Activated CD8-positive, alpha-beta memory T cell treated with anti-CD3 and anti-CD28 coated beads, Interleukin-2, amount 50 U/mL, for 24 hours (primary cell): ENCODE results near the gene DNAL4.
A peak's percentile ranks its signal among the peaks of the same experiment; 100 is the strongest.

ENCODE experiments used
- DNase-seq: peaks from one replicate; pipeline ENCODE4 v3.0.0-alpha.2; 2020; ENCODE audit errors: extremely low read depth

The DNAL4 gene

GRCh38 chr22:38758276-38758945, 35.5 kb downstream of the DNAL4 start:
- DNase-seq, result no peak

- DNase-seq, result no peak
These were observed 36.5 kb downstream of the DNAL4 start for GRCh38 chr22:38757464-38757757.

- DNase-seq, result no peak
These were observed 37.1 kb downstream of the DNAL4 start for GRCh38 chr22:38756711-38757463.

GRCh38 chr22:38755911-38756532, 37.9 kb downstream of the DNAL4 start, which contains the start of gene SUN2:
Gene SUN2 (minus strand): TSS chr22:38755998. CDS start chr22:38752628, 3,370 bp downstream.
- peak; percentile 71 for DNase-seq

- DNase-seq, result no peak
These were observed 38.6 kb downstream of the DNAL4 start for GRCh38 chr22:38755155-38755910.

- DNase-seq, result no peak
These were observed 39.2 kb downstream of the DNAL4 start for GRCh38 chr22:38754751-38755154.

GRCh38 chr22:38753948-38754750, 39.8 kb downstream of the DNAL4 start:
- no peak for DNase-seq

GRCh38 chr22:38751422-38752346, 42.3 kb downstream of the DNAL4 start:
- no peak for DNase-seq

- no peak for DNase-seq
These were observed 42.9 kb downstream of the DNAL4 start for GRCh38 chr22:38751066-38751421.

GRCh38 chr22:38750638-38751037, 43.3 kb downstream of the DNAL4 start:
- no peak for DNase-seq

GRCh38 chr22:38750104-38750503, 43.8 kb downstream of the DNAL4 start:
- DNase-seq, result no peak

GRCh38 chr22:38748487-38749136, 45.3 kb downstream of the DNAL4 start:
- DNase-seq, result no peak

- DNase-seq, result no peak
These were observed 48.1 kb downstream of the DNAL4 start for GRCh38 chr22:38745676-38746460.

GRCh38 chr22:38744981-38745380, 49.0 kb downstream of the DNAL4 start:
- DNase-seq, result no peak

GRCh38 chr22:38742176-38742942, 51.6 kb downstream of the DNAL4 start:
- no peak for DNase-seq

- DNase-seq, result no peak
These were observed 52.4 kb downstream of the DNAL4 start for GRCh38 chr22:38741576-38741975.

GRCh38 chr22:38741166-38741565, 52.8 kb downstream of the DNAL4 start:
- no peak for DNase-seq

GRCh38 chr22:38740754-38741153, 53.2 kb downstream of the DNAL4 start:
- DNase-seq, result no peak
